Measurements from ENCODE around the gene MACROH2A2.

MACROH2A2 gene

GRCh38 chr10:70124918-70125317, 72.3 kb downstream of the MACROH2A2 start:
- Histone ChIP-seq H2AFZ (ENCODE audit: low read depth) (no peak overlapping the region), H3K9ac (no peak overlapping the region), H3K4me2 (no peak overlapping the region), H3K4me3 (IDR thresholded peaks at IDR 0.05; ENCODE audit: insufficient read depth, low read depth, low read length) (no peak overlapping the region), H3K36me3 (ENCODE audit: insufficient read depth) (no peaks in the 10 kb centered on the region), H3K4me1 (ENCODE audit: low read depth, poor library complexity, severe bottlenecking) (peaks cover 8% of the 10 kb centered on the region), H3K27ac (no peak overlapping the region), H3K79me2 (ENCODE audit: insufficient read depth, low read depth) (peaks cover 5% of the 10 kb centered on the region; the same call in 1 of the 2 replicates), H4K20me1 (ENCODE audit: insufficient read depth) (no peaks in the 10 kb centered on the region), H3K27me3 (ENCODE audit: insufficient read depth, low read depth) (no peaks in the 10 kb centered on the region)
- TF ChIP-seq CTCF (conservative IDR thresholded peaks at IDR 0.05; ENCODE audit: low read depth, low read length), result no peak

- Histone ChIP-seq H3K36me3 (ENCODE audit: insufficient read depth) (no peaks in the 10 kb centered on the region), H3K9ac (no peak overlapping the region), H3K27me3 (ENCODE audit: insufficient read depth, low read depth) (no peaks in the 10 kb centered on the region), H3K4me1 (ENCODE audit: low read depth, poor library complexity, severe bottlenecking) (peaks cover 8% of the 10 kb centered on the region), H2AFZ (ENCODE audit: low read depth) (no peak overlapping the region), H4K20me1 (ENCODE audit: insufficient read depth) (no peaks in the 10 kb centered on the region), H3K79me2 (ENCODE audit: insufficient read depth, low read depth) (peaks cover 15% of the 10 kb centered on the region; the same call in 1 of the 2 replicates), H3K4me3 (IDR thresholded peaks at IDR 0.05; ENCODE audit: insufficient read depth, low read depth, low read length) (no peak overlapping the region), H3K4me2 (no peak overlapping the region), H3K27ac (no peak overlapping the region; the same call in 1 of the 2 replicates)
- no peak for TF ChIP-seq CTCF (conservative IDR thresholded peaks at IDR 0.05; ENCODE audit: low read depth, low read length)
Measured at GRCh38 chr10:70125918-70126552, 73.4 kb downstream of the MACROH2A2 start.

- Histone ChIP-seq H4K20me1 (ENCODE audit: insufficient read depth) (no peaks in the 10 kb centered on the region), H3K4me3 (IDR thresholded peaks at IDR 0.05; ENCODE audit: insufficient read depth, low read depth, low read length) (no peak overlapping the region), H3K79me2 (ENCODE audit: insufficient read depth, low read depth) (peaks cover 22% of the 10 kb centered on the region; the same call in 1 of the 2 replicates), H3K36me3 (ENCODE audit: insufficient read depth) (no peaks in the 10 kb centered on the region), H2AFZ (ENCODE audit: low read depth) (no peak overlapping the region), H3K27ac (no peak overlapping the region), H3K27me3 (ENCODE audit: insufficient read depth, low read depth) (no peaks in the 10 kb centered on the region), H3K4me1 (ENCODE audit: low read depth, poor library complexity, severe bottlenecking) (peaks cover 15% of the 10 kb centered on the region), H3K9ac (no peak overlapping the region), H3K4me2 (no peak overlapping the region)
- no peak for TF ChIP-seq CTCF (conservative IDR thresholded peaks at IDR 0.05; ENCODE audit: low read depth, low read length)
Measured at GRCh38 chr10:70126700-70127395, 74.2 kb downstream of the MACROH2A2 start.

- H3K4me1 ChIP-seq (ENCODE audit: low read depth, poor library complexity, severe bottlenecking), result peaks cover 19% of the 10 kb centered on the region
- H2AFZ ChIP-seq (ENCODE audit: low read depth), result no peak overlapping the region
- no peak overlapping the region for H3K27ac ChIP-seq
- no peaks in the 10 kb centered on the region for H4K20me1 ChIP-seq (ENCODE audit: insufficient read depth)
- no peak overlapping the region for H3K4me3 ChIP-seq (IDR thresholded peaks at IDR 0.05; ENCODE audit: insufficient read depth, low read depth, low read length)
- peak overlapping the region; percentile 98; the same call in 1 of the 2 replicates for H3K4me2 ChIP-seq
- H3K36me3 ChIP-seq (ENCODE audit: insufficient read depth), result no peaks in the 10 kb centered on the region
- peaks cover 31% of the 10 kb centered on the region; the same call in 1 of the 2 replicates for H3K79me2 ChIP-seq (ENCODE audit: insufficient read depth, low read depth)
- H3K27me3 ChIP-seq (ENCODE audit: insufficient read depth, low read depth), result no peaks in the 10 kb centered on the region
- no peak overlapping the region; the same call in 1 of the 2 replicates for H3K9ac ChIP-seq
- no peak for TF ChIP-seq CTCF (conservative IDR thresholded peaks at IDR 0.05; ENCODE audit: low read depth, low read length)
Measured at GRCh38 chr10:70130878-70131559, 78.4 kb downstream of the MACROH2A2 start.

All from KMS-11 (cell line).